H9 (cell line): Measurements from ENCODE around the gene CYP2W1. TPM values are rescaled to one million over a fixed set of nuclear protein-coding genes. Genes with fewer than 3 reads are reported as not detected.

Experiments used
- DNase-seq: peaks from one replicate; pipeline ENCODE4 v3.0.0-alpha.2; 2017
- H2AFZ ChIP-seq: one replicate; pipeline ENCODE4 v1.6.1; 2013; ENCODE audit warnings: mild to moderate bottlenecking, low read length, control low read depth, moderate library complexity
- H2AK5ac ChIP-seq: 2 replicates; pipeline ENCODE4 v1.6.1; 2013; ENCODE audit warnings: low read length, control low read depth, mixed read lengths; ENCODE audit not compliant: insufficient read length
- H2BK120ac ChIP-seq: one replicate; pipeline ENCODE4 v1.6.1; 2013; ENCODE audit warnings: low read depth, mild to moderate bottlenecking, low read length, control low read depth, inconsistent platforms; ENCODE audit not compliant: poor library complexity, severe bottlenecking
- H2BK12ac ChIP-seq: 2 replicates; pipeline ENCODE4 v1.6.1; 2013; ENCODE audit warnings: low read length, control low read depth, mixed read lengths, low read depth; ENCODE audit not compliant: insufficient read length
- H2BK15ac ChIP-seq: 2 replicates; pipeline ENCODE4 v1.6.1; 2013; ENCODE audit warnings: low read depth, low read length, control low read depth
- H2BK20ac ChIP-seq: one replicate; pipeline ENCODE4 v1.6.1; 2013; ENCODE audit warnings: low read depth, mild to moderate bottlenecking, low read length, control low read depth, inconsistent platforms; ENCODE audit not compliant: poor library complexity, severe bottlenecking
- H2BK5ac ChIP-seq: 2 replicates; pipeline ENCODE4 v1.6.1; 2013; ENCODE audit warnings: low read length, control low read depth, mixed read lengths; ENCODE audit not compliant: insufficient read length
- H3K14ac ChIP-seq: 2 replicates; pipeline ENCODE4 v1.6.1; 2013; ENCODE audit warnings: low read length, control low read depth; ENCODE audit not compliant: insufficient read depth
- H3K18ac ChIP-seq: 2 replicates; pipeline ENCODE4 v1.6.1; 2013; ENCODE audit warnings: low read depth, mild to moderate bottlenecking, mixed read lengths, low read length, control low read depth; ENCODE audit not compliant: insufficient read length
- H3K23ac ChIP-seq: 2 replicates; pipeline ENCODE4 v1.6.1; 2013; ENCODE audit warnings: low read length, control low read depth, mixed read lengths, low read depth; ENCODE audit not compliant: insufficient read length
- H3K23me2 ChIP-seq: 2 replicates; pipeline ENCODE4 v1.6.1; 2013; ENCODE audit warnings: low read depth, mild to moderate bottlenecking, mixed read lengths, low read length, control low read depth; ENCODE audit not compliant: insufficient read length, poor library complexity, severe bottlenecking
- H3K27ac ChIP-seq: 2 replicates; pipeline ENCODE4 v1.5.1; 2013; ENCODE audit warnings: low read length, control low read depth, mixed read lengths, low read depth; ENCODE audit not compliant: insufficient read length
- H3K27me3 ChIP-seq: 2 replicates; pipeline ENCODE4 v1.6.1; 2013; ENCODE audit warnings: low read length, control low read depth, inconsistent platforms; ENCODE audit not compliant: insufficient read depth
- H3K4ac ChIP-seq: 2 replicates; pipeline ENCODE4 v1.6.1; 2013; ENCODE audit warnings: low read depth, mild to moderate bottlenecking, control low read depth, inconsistent platforms, low read length, moderate library complexity
- H3K4me1 ChIP-seq: 2 replicates; pipeline ENCODE4 v1.6.1; 2013; ENCODE audit warnings: low read length, control low read depth, inconsistent platforms; ENCODE audit not compliant: insufficient read depth
- H3K4me2 ChIP-seq: 2 replicates; pipeline ENCODE4 v1.6.1; 2013; ENCODE audit warnings: low read length, control low read depth, mixed read lengths; ENCODE audit not compliant: insufficient read length, insufficient read depth
- H3K56ac ChIP-seq: 2 replicates; pipeline ENCODE4 v1.6.1; 2013; ENCODE audit warnings: low read depth, mild to moderate bottlenecking, mixed read lengths, low read length, control low read depth; ENCODE audit not compliant: insufficient read length
- H3K79me1 ChIP-seq: 2 replicates; pipeline ENCODE4 v1.6.1; 2013; ENCODE audit warnings: low read depth, mild to moderate bottlenecking, moderate library complexity, low read length, control low read depth, inconsistent platforms; ENCODE audit not compliant: insufficient read depth, poor library complexity, severe bottlenecking
- H3K79me2 ChIP-seq: 2 replicates; pipeline ENCODE4 v1.6.1; 2013; ENCODE audit warnings: low read length, control low read depth, inconsistent platforms; ENCODE audit not compliant: insufficient read depth
- H3K9ac ChIP-seq: 2 replicates; pipeline ENCODE4 v1.6.1; 2013; ENCODE audit warnings: low read length, control low read depth, mixed read lengths; ENCODE audit not compliant: insufficient read length; ENCODE audit errors: extremely low read depth
- H3K9me3 ChIP-seq: one replicate; pipeline ENCODE4 v1.6.1; 2013; ENCODE audit warnings: low read depth, low read length, inconsistent platforms; ENCODE audit not compliant: control insufficient read depth
- H3T11ph ChIP-seq: one replicate; pipeline ENCODE4 v1.6.1; 2013; ENCODE audit warnings: mild to moderate bottlenecking, low read length, control low read depth, inconsistent platforms
- H4K20me1 ChIP-seq: one replicate; pipeline ENCODE4 v1.6.1; 2013; ENCODE audit not compliant: control insufficient read depth, insufficient read length, insufficient read depth
- H4K5ac ChIP-seq: 2 replicates; pipeline ENCODE4 v1.6.1; 2013; ENCODE audit warnings: low read depth, mild to moderate bottlenecking, mixed read lengths, low read length, control low read depth; ENCODE audit not compliant: insufficient read length
- H4K8ac ChIP-seq: replicated peaks from 2 replicates; pipeline ENCODE4 v1.6.1; 2013; ENCODE audit warnings: low read length, control low read depth, mixed read lengths, low read depth; ENCODE audit not compliant: insufficient read length
- H4K91ac ChIP-seq: 2 replicates; pipeline ENCODE4 v1.6.1; 2013; ENCODE audit warnings: low read depth, mild to moderate bottlenecking, moderate library complexity, mixed read lengths, low read length, control low read depth; ENCODE audit not compliant: insufficient read length
- H3K27ac Mint-ChIP-seq, 3 experiments: 2 replicates in 2 of 3; 3 replicates in 1 of 3; pipeline ENCODE4 v1.8.0; 2020 to 2021; ENCODE audit warnings: mixed read lengths in 3 of 3, mild to moderate bottlenecking in 1 of 3, moderate library complexity in 1 of 3
- H3K27me3 Mint-ChIP-seq: 2 replicates; pipeline ENCODE4 v1.8.0; 2021; ENCODE audit warnings: low read depth, mild to moderate bottlenecking, moderate library complexity, mixed read lengths
- H3K36me3 Mint-ChIP-seq, 3 experiments: 2 replicates in 2 of 3; 3 replicates in 1 of 3; pipeline ENCODE4 v1.8.0; 2020 to 2021; ENCODE audit warnings: low read depth in 3 of 3, mixed read lengths in 3 of 3; ENCODE audit not compliant: insufficient read depth in 1 of 3
- H3K4me1 Mint-ChIP-seq, 2 experiments: 2 replicates each; pipeline ENCODE4 v1.8.0; 2020; ENCODE audit warnings: mixed read lengths in 2 of 2
- H3K4me3 Mint-ChIP-seq, 2 experiments: 2 replicates in 1 of 2; 3 replicates in 1 of 2; pipeline ENCODE4 v1.8.0; 2020 to 2021; ENCODE audit warnings: mild to moderate bottlenecking in 2 of 2, mixed read lengths in 2 of 2, moderate library complexity in 1 of 2
- H3K9me3 Mint-ChIP-seq, 2 experiments: 2 replicates in 1 of 2; 3 replicates in 1 of 2; pipeline ENCODE4 v1.8.0; 2020; ENCODE audit warnings: mild to moderate bottlenecking in 2 of 2, mixed read lengths in 2 of 2, moderate library complexity in 1 of 2
- CTCF ChIP-seq: fragments of 200-600 bp; sonication (generic); conservative IDR thresholded peaks from 3 replicates; pipeline ENCODE4 v1.8.0; 2021; ENCODE audit warnings: antibody characterized with exemption, mild to moderate bottlenecking
- WGBS: extraction: QIAGEN DNeasy Blood & Tissue Kit; methylation state at CpG from one replicate; pipeline ENCODE4 v1.1.7; 2013; ENCODE audit warnings: missing lambda C conversion rate, low lambda C conversion rate, mixed read lengths; ENCODE audit not compliant: insufficient read length; ENCODE audit errors: extremely low coverage; 5-methylcytosine and 5-hydroxymethylcytosine counted together
- total RNA-seq: library from RNA; stranded (reverse); gene quantifications from 2 replicates; pipeline ENCODE4 v1.2.1, GENCODE V29; 2021

The CYP2W1 gene
- total RNA-seq, 1 experiment from 2014 or later = not detected

DNA sequence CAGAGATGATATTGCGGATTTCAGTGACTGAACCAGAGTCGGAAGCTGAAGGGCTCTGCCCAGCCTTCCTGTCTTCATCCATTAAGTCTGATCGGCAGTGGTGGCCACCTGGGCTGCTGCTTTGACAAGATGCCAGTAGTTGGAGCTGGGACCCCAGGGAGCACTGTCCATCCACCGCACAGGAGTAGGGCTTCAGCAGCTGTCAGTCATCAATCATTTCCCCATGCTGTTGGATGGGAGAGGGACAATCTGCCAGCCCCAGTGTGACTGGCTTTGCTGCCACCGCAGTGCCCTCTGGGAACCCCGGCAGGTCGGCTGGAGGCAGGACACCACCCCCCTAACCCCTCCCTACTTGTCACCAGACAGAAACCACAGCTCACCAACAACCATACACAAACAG, 38.4 kb downstream of the CYP2W1 start:
- Histone ChIP-seq H2BK20ac (no peak overlapping the region), H3K27ac (no peak overlapping the region), H3T11ph (no peak overlapping the region), H3K27me3 (no peaks in the 10 kb centered on the region), H3K79me2 (no peaks in the 10 kb centered on the region), H3K9me3 (no peaks in the 10 kb centered on the region), H3K18ac (no peak overlapping the region), H2AFZ (no peak overlapping the region), H2AK5ac (no peak overlapping the region), H3K56ac (no peak overlapping the region), H3K14ac (no peak overlapping the region), H2BK5ac (no peak overlapping the region), H2BK120ac (no peak overlapping the region), H4K5ac (no peak overlapping the region), H3K23me2 (no peaks in the 10 kb centered on the region), H3K23ac (no peak overlapping the region), H4K8ac (no peak overlapping the region), H4K20me1 (no peaks in the 10 kb centered on the region), H3K4me1 (no peaks in the 10 kb centered on the region), H3K9ac (no peak overlapping the region), H4K91ac (no peak overlapping the region), H3K79me1 (no peaks in the 10 kb centered on the region), H3K4ac (no peak overlapping the region), H3K4me2 (no peak overlapping the region), H2BK12ac (no peak overlapping the region), H2BK15ac (no peak overlapping the region)
- no peaks in the 10 kb centered on the region for H3K27me3 Mint-ChIP-seq
- H3K27ac Mint-ChIP-seq = no peak overlapping the region
- H3K36me3 Mint-ChIP-seq = peaks cover 4 to 32% (median 10%) of the 10 kb centered on the region in 3 experiments
- no CpG with 5 or more reads among the region's 7 CpGs for WGBS
- peaks cover 0 to 2% of the 10 kb centered on the region in 2 experiments; a peak in 1 of 4 replicates for H3K4me1 Mint-ChIP-seq
- H3K4me3 Mint-ChIP-seq = no peak overlapping the region
- H3K9me3 Mint-ChIP-seq = no peaks in the 10 kb centered on the region
- no peak for TF ChIP-seq CTCF
- DNase-seq = no peak
